B cell (primary cell): ENCODE results near the gene ALPL. TPM values are rescaled to one million over a fixed set of nuclear protein-coding genes. Genes with fewer than 3 reads are reported as not detected.

ENCODE experiments used
- ATAC-seq: fragments of 200-7000 bp; cut with Tn5 transposase; one replicate; pipeline ENCODE4 v1.10.0; 2021; ENCODE audit warnings: low read depth, mild to moderate bottlenecking, moderate number of reproducible peaks, moderate library complexity
- CTCF ChIA-PET: fragments of 350-600 bp; sonication (Branson Sonifier 250); formaldehyde crosslinking; loops from one replicate; lab custom pipeline; 2021; ENCODE audit warnings: antibody characterized with exemption, inconsistent platforms; lab: Charles Lee
- POLR2A ChIA-PET: fragments of 350-600 bp; sonication (Branson Sonifier 250); formaldehyde crosslinking; loops from one replicate; lab custom pipeline; 2021; ENCODE audit warnings: antibody characterized with exemption; lab: Charles Lee
- DNase-seq: peaks from one replicate; pipeline ENCODE4 v3.0.0; 2013
- H2AFZ ChIP-seq: 2 replicates; pipeline ENCODE4 v1.6.1; 2012; ENCODE audit warnings: mild to moderate bottlenecking, low read depth, low read length; ENCODE audit not compliant: insufficient read depth, poor library complexity, severe bottlenecking
- H3K27ac ChIP-seq, 2 donors: 1 replicate in 1 of 2; 2 replicates in 1 of 2; pipeline ENCODE4 v1.5.1; 2012 to 2013; ENCODE audit warnings: low read length in 2 of 2, mild to moderate bottlenecking in 2 of 2, moderate library complexity in 1 of 2
- H3K27me3 ChIP-seq, 4 experiments: fragments of 200-600 bp in 1 of 4; sonication (generic) in 1 of 4; replicated peaks in 1 of 4; 1 replicate in 2 of 4; 2 replicates in 2 of 4; pipeline versions ENCODE4 v1.6.1 to v1.7.0; 2013 to 2016; ENCODE audit warnings: low read length in 3 of 4, mild to moderate bottlenecking in 2 of 4, mixed read lengths in 1 of 4, moderate library complexity in 1 of 4; ENCODE audit not compliant: insufficient read depth in 4 of 4, control insufficient read depth in 3 of 4; ENCODE audit errors: control extremely low read depth in 1 of 4
- H3K36me3 ChIP-seq, 2 experiments: replicated peaks in 1 of 2; 1 replicate in 1 of 2; 2 replicates in 1 of 2; pipeline versions ENCODE4 v1.6.1 to v1.7.1; 2013; ENCODE audit warnings: low read length in 1 of 2; ENCODE audit not compliant: insufficient read depth in 2 of 2, control insufficient read depth in 1 of 2; ENCODE audit errors: control extremely low read depth in 1 of 2, extremely low read depth in 1 of 2
- H3K4me1 ChIP-seq, 2 donors: fragments of 200-600 bp in 1 of 2; sonication (generic) in 1 of 2; 1 replicate in 1 of 2; 2 replicates in 1 of 2; pipeline versions ENCODE4 v1.5.1 to v1.6.1; 2013 to 2017; ENCODE audit warnings: low read length in 2 of 2; ENCODE audit not compliant: control insufficient read depth in 2 of 2, insufficient read depth in 2 of 2
- H3K4me2 ChIP-seq: replicated peaks from 2 replicates; pipeline ENCODE3; 2012; ENCODE audit warnings: mild to moderate bottlenecking, low read depth, low read length; ENCODE audit not compliant: poor library complexity, severe bottlenecking
- H3K4me3 ChIP-seq, 5 experiments: fragments of 200-600 bp in 1 of 5; sonication (generic) in 1 of 5; 1 replicate in 3 of 5; 2 replicates in 2 of 5; pipeline versions ENCODE4 v1.5.1 to v1.7.0; 2011 to 2016; ENCODE audit warnings: low read length in 4 of 5, mild to moderate bottlenecking in 4 of 5, low read depth in 2 of 5, control low read depth in 1 of 5, moderate library complexity in 1 of 5; ENCODE audit not compliant: insufficient read depth in 1 of 5; ENCODE audit errors: control extremely low read depth in 1 of 5, extremely low read depth in 1 of 5
- H3K79me2 ChIP-seq: fragments of 200-600 bp; sonication (generic); one replicate; pipeline ENCODE4 v1.6.0; 2016; ENCODE audit warnings: low read length; ENCODE audit not compliant: control insufficient read depth, insufficient read depth
- H3K9ac ChIP-seq: fragments of 200-600 bp; sonication (generic); 2 replicates; pipeline ENCODE4 v1.6.1; 2017; ENCODE audit warnings: mild to moderate bottlenecking, low read length, moderate library complexity
- H3K9me3 ChIP-seq, 3 donors: one replicate each; pipeline versions ENCODE4 v1.6.1 to v1.7.1; 2013; ENCODE audit warnings: low read length in 2 of 3; ENCODE audit not compliant: control insufficient read depth in 2 of 3, insufficient read depth in 1 of 3; ENCODE audit errors: control extremely low read depth in 1 of 3
- H4K20me1 ChIP-seq: 2 replicates; pipeline ENCODE4 v1.6.0; 2012; ENCODE audit warnings: mild to moderate bottlenecking, low read length; ENCODE audit not compliant: insufficient read depth, control insufficient read depth, poor library complexity, severe bottlenecking
- H3K27ac Mint-ChIP-seq: one replicate; pipeline ENCODE4 v1.8.0; 2021; ENCODE audit warnings: mixed read lengths
- H3K27me3 Mint-ChIP-seq: one replicate; pipeline ENCODE4 v1.8.0; 2021; ENCODE audit warnings: mixed read lengths
- H3K4me1 Mint-ChIP-seq: one replicate; pipeline ENCODE4 v1.8.0; 2021; ENCODE audit warnings: mixed read lengths
- H3K4me3 Mint-ChIP-seq: one replicate; pipeline ENCODE4 v1.8.0; 2021; ENCODE audit warnings: mixed read lengths
- H3K9me3 Mint-ChIP-seq: one replicate; pipeline ENCODE4 v1.8.0; 2022; ENCODE audit warnings: mixed read lengths; ENCODE audit not compliant: insufficient read depth
- EZH2 ChIP-seq: IDR thresholded peaks from 2 replicates; pipeline ENCODE4 v1.6.1; 2012; ENCODE audit warnings: borderline replicate concordance, low read depth, mild to moderate bottlenecking, moderate library complexity, low read length; ENCODE audit not compliant: insufficient read depth, poor library complexity, severe bottlenecking
- WGBS: methylation state at CpG from one replicate; pipeline ENCODE4 v1.1.5; 2013; ENCODE audit warnings: missing lambda C conversion rate; ENCODE audit not compliant: insufficient coverage; 5-methylcytosine and 5-hydroxymethylcytosine counted together
- intact Hi-C: fragments of 100-400 bp; cut with micrococcal nuclease; formaldehyde crosslinking; loops from one replicate; pipeline ENCODE4 v1.10.0; 2022
- polyA plus RNA-seq: library from polyadenylated mRNA; depleted of rRNA; stranded (reverse); fragments of >200 nt; gene quantifications from 2 replicates; pipeline ENCODE4 v1.2.3, GENCODE V29; 2012
- total RNA-seq, 2 donors: library from RNA; stranded (reverse); fragments of 120-200 nt in 1 of 2; gene quantifications; 1 replicate in 1 of 2; 2 replicates in 1 of 2; pipeline versions ENCODE4 v1.2.3 to v1.2.4, GENCODE V29; 2013 to 2022
- TF ChIP-seq, protein P1 (sequence below): fragments of 200-600 bp; IDR thresholded peaks from one replicate; pipeline ENCODE4 v1.8.0; 2022; ENCODE audit warnings: antibody characterized with exemption, mild to moderate bottlenecking

ALPL gene
- total and polyA plus RNA-seq, 2 donors (not counting 1 experiment from before 2014, with no cell fraction given) = 1.6 to 12.2 TPM

DNA sequence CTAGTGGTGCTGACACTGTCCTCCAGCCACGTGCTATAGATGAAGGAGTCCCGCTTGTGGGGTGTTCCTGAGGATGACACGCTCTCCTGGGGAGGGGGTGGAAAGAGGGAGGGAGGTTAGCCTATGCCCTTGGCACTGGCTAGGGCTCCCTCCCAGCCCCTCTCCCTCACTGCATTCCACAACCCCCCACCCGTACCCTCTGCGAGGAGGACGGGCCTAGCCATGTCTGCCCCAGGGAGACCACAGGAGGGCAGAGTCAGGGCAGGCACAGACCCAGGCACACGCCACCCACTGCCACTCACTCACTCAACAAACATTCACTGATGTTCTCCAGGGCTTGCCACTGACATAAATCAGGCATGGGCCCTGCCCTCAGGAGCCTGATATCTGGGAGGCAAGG lies 89.2 kb downstream of the ALPL start:
- intact Hi-C loops = no loop called here
- WGBS = 83% methylated on average over 5 of the region's 7 CpGs
- H3K9ac ChIP-seq = no peak overlapping the region
- no peak overlapping the region for H3K4me2 ChIP-seq
- ATAC-seq (no peak), DNase-seq (no peak)
- H3K27ac ChIP-seq = no peak overlapping the region
- Mint-ChIP-seq H3K27me3 (peaks cover 22% of the 10 kb centered on the region), H3K9me3 (no peaks in the 10 kb centered on the region), H3K27ac (no peak overlapping the region), H3K4me1 (no peaks in the 10 kb centered on the region), H3K4me3 (no peak overlapping the region)
- H3K36me3 ChIP-seq = no peaks in the 10 kb centered on the region
- POLR2A ChIA-PET = no interaction called here
- no peak overlapping the region for H3K4me3 ChIP-seq
- H3K27me3 ChIP-seq = no peaks in the 10 kb centered on the region
- no peak overlapping the region for H2AFZ ChIP-seq
- peaks cover 0 to 4% (median 0%) of the 10 kb centered on the region in 3 donors for H3K9me3 ChIP-seq
- CTCF ChIA-PET = no interaction called here
- no peaks in the 10 kb centered on the region for H4K20me1 ChIP-seq
- H3K79me2 ChIP-seq = no peaks in the 10 kb centered on the region
- TF ChIP-seq EZH2 = no peak
- TF ChIP-seq, protein P1, sequence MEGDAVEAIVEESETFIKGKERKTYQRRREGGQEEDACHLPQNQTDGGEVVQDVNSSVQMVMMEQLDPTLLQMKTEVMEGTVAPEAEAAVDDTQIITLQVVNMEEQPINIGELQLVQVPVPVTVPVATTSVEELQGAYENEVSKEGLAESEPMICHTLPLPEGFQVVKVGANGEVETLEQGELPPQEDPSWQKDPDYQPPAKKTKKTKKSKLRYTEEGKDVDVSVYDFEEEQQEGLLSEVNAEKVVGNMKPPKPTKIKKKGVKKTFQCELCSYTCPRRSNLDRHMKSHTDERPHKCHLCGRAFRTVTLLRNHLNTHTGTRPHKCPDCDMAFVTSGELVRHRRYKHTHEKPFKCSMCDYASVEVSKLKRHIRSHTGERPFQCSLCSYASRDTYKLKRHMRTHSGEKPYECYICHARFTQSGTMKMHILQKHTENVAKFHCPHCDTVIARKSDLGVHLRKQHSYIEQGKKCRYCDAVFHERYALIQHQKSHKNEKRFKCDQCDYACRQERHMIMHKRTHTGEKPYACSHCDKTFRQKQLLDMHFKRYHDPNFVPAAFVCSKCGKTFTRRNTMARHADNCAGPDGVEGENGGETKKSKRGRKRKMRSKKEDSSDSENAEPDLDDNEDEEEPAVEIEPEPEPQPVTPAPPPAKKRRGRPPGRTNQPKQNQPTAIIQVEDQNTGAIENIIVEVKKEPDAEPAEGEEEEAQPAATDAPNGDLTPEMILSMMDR = no peak
- no peaks in the 10 kb centered on the region for H3K4me1 ChIP-seq

DNA sequence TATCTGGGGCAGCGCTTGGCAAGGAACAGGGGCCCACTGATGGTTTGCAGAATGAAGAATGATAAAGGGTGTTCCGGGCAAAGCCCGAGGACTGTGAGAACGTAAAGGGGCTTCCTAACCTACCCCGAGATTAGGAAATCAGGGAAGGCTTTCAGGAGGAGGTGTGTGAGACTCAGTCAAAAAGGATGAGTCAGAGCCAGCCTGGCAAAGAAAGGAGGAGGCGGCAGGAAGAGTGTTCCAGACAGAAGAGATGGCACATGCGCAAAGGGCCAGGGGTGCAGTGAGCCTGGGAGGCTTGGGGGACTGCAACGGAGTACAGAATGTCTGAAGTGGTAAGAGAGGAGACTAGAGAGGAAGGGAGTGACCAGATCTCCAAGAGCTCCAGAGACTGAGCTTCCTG lies 89.7 kb downstream of the ALPL start:
- H3K4me3 Mint-ChIP-seq = no peak overlapping the region
- Histone ChIP-seq H3K9me3 (peaks cover 0 to 4% (median 0%) of the 10 kb centered on the region in 3 donors), H4K20me1 (no peaks in the 10 kb centered on the region), H3K79me2 (no peaks in the 10 kb centered on the region), H3K4me1 (no peaks in the 10 kb centered on the region), H2AFZ (no peak overlapping the region), H3K9ac (no peak overlapping the region), H3K4me2 (no peak overlapping the region), H3K27me3 (no peaks in the 10 kb centered on the region), H3K4me3 (no peak overlapping the region), H3K27ac (no peak overlapping the region), H3K36me3 (no peaks in the 10 kb centered on the region)
- H3K4me1 Mint-ChIP-seq = no peaks in the 10 kb centered on the region
- peaks cover 23% of the 10 kb centered on the region for H3K27me3 Mint-ChIP-seq
- 81% methylated on average over 8 of the region's 8 CpGs for WGBS
- ChIA-PET CTCF (no interaction called here), POLR2A (no interaction called here)
- TF ChIP-seq, protein P1 = no peak
- no peak for TF ChIP-seq EZH2
- ATAC-seq (no peak), DNase-seq (no peak)
- no peaks in the 10 kb centered on the region for H3K9me3 Mint-ChIP-seq
- intact Hi-C loops = no loop called here
- no peak overlapping the region for H3K27ac Mint-ChIP-seq
